Tibial nerve (tissue), 4 donors: Measurements from ENCODE around the gene TNPO3.

Source experiments
- CTCF ChIP-seq, 5 experiments: fragments of 200-600 bp in 3 of 5; fragments of 450-650 bp in 2 of 5; sonication (generic) in 3 of 5; IDR thresholded peaks; one replicate each; pipeline ENCODE4 v1.5.1; 2016 to 2019; ENCODE audit warnings: antibody characterized with exemption in 5 of 5, mild to moderate bottlenecking in 3 of 5, moderate library complexity in 2 of 5
- EP300 ChIP-seq, 2 donors: sonication (generic); formaldehyde crosslinking; IDR thresholded peaks; one replicate each; pipeline ENCODE4 v1.6.1; 2017; ENCODE audit warnings: antibody characterized with exemption in 2 of 2, mild to moderate bottlenecking in 1 of 2
- POLR2A ChIP-seq, 2 donors: fragments of 450-650 bp; IDR thresholded peaks; one replicate each; pipeline ENCODE4 v1.6.1; 2017; ENCODE audit warnings: antibody characterized with exemption in 2 of 2, mild to moderate bottlenecking in 2 of 2, moderate library complexity in 2 of 2

DNA sequence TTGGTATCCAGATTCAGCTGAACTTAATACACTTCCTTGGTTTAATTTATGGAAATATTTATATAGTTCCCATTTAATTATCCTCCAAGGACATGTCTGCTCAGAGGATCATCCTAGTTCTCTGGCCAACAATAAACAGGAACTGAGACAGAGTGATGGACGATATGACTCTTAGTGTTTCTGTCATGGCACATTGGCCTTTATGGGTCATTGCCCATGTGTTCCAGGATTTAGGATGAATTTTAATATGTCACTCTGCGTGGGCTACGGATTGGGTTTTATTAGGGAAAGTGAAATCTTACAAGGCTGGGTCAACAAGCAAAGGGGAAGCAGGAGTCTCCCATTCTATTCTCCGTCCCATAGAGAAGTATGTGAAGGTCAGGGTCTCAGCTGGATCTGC lies 18.8 kb upstream of the TNPO3 start:
- TF ChIP-seq CTCF (IDR thresholded peaks at IDR 0.05) (no peak), POLR2A (IDR thresholded peaks at IDR 0.05) (no peak), EP300 (IDR thresholded peaks at IDR 0.05) (no peak)
